ENCODE data around the gene STAC3. TPM values are rescaled to one million over a fixed set of nuclear protein-coding genes. Genes with fewer than 3 reads are reported as not detected.

The STAC3 gene
- total RNA-seq, 1 donor from 2014 or later: 3.3 TPM

- H3K9me3 Mint-ChIP-seq (ENCODE audit: unreplicated experiment): no peaks in the 10 kb centered on the region
- DNase-seq (ENCODE audit: low spot score): peak; percentile 91
- H3K4me1 Mint-ChIP-seq (ENCODE audit: unreplicated experiment): peaks cover 30% of the 10 kb centered on the region
- H3K27me3 Mint-ChIP-seq (ENCODE audit: unreplicated experiment): peaks cover 22% of the 10 kb centered on the region
- no peak for TF ChIP-seq CTCF (IDR thresholded peaks at IDR 0.05; ENCODE audit: unreplicated experiment)
- peaks cover 17% of the 10 kb centered on the region for H3K36me3 Mint-ChIP-seq (ENCODE audit: low read depth, unreplicated experiment)
- H3K27ac Mint-ChIP-seq (ENCODE audit: unreplicated experiment): peak within 1 kb of the TSS; percentile 89
- H3K4me3 Mint-ChIP-seq (ENCODE audit: unreplicated experiment): peak within 1 kb of the TSS; percentile 96
Measured at GRCh38 chr12:57229634-57230380, 21.2 kb downstream of the STAC3 start, which contains the start of gene SHMT2. SHMT2 (plus strand) TSS chr12:57229711; CDS start chr12:57229779, 68 bp downstream.

GRCh38 chr12:57229046-57229633 lies 21.8 kb downstream of the STAC3 start:
- Mint-ChIP-seq H3K27me3 (ENCODE audit: unreplicated experiment) (peaks cover 23% of the 10 kb centered on the region), H3K27ac (ENCODE audit: unreplicated experiment) (peak overlapping the region; percentile 3), H3K4me3 (ENCODE audit: unreplicated experiment) (peak overlapping the region; percentile 96), H3K36me3 (ENCODE audit: low read depth, unreplicated experiment) (peaks cover 11% of the 10 kb centered on the region), H3K9me3 (ENCODE audit: unreplicated experiment) (no peaks in the 10 kb centered on the region), H3K4me1 (ENCODE audit: unreplicated experiment) (peaks cover 30% of the 10 kb centered on the region)
- TF ChIP-seq CTCF (IDR thresholded peaks at IDR 0.05; ENCODE audit: unreplicated experiment): no peak
- no peak for DNase-seq (ENCODE audit: low spot score)

- Mint-ChIP-seq H3K36me3 (ENCODE audit: low read depth, unreplicated experiment) (no peaks in the 10 kb centered on the region), H3K4me3 (ENCODE audit: unreplicated experiment) (peak overlapping the region; percentile 70), H3K4me1 (ENCODE audit: unreplicated experiment) (peaks cover 30% of the 10 kb centered on the region), H3K9me3 (ENCODE audit: unreplicated experiment) (no peaks in the 10 kb centered on the region), H3K27ac (ENCODE audit: unreplicated experiment) (peak overlapping the region; percentile 42), H3K27me3 (ENCODE audit: unreplicated experiment) (peaks cover 32% of the 10 kb centered on the region)
- TF ChIP-seq CTCF (IDR thresholded peaks at IDR 0.05; ENCODE audit: unreplicated experiment): no peak
- DNase-seq (ENCODE audit: low spot score): no peak
Measured at GRCh38 chr12:57227315-57228115, 23.5 kb downstream of the STAC3 start.

- H3K36me3 Mint-ChIP-seq (ENCODE audit: low read depth, unreplicated experiment): no peaks in the 10 kb centered on the region
- H3K27ac Mint-ChIP-seq (ENCODE audit: unreplicated experiment): peak overlapping the region; percentile 42
- DNase-seq (ENCODE audit: low spot score): no peak
- H3K4me3 Mint-ChIP-seq (ENCODE audit: unreplicated experiment): peak overlapping the region; percentile 70
- peaks cover 30% of the 10 kb centered on the region for H3K4me1 Mint-ChIP-seq (ENCODE audit: unreplicated experiment)
- no peak for TF ChIP-seq CTCF (IDR thresholded peaks at IDR 0.05; ENCODE audit: unreplicated experiment)
- no peaks in the 10 kb centered on the region for H3K9me3 Mint-ChIP-seq (ENCODE audit: unreplicated experiment)
- peaks cover 33% of the 10 kb centered on the region for H3K27me3 Mint-ChIP-seq (ENCODE audit: unreplicated experiment)
Measured at GRCh38 chr12:57226588-57227314, 24.2 kb downstream of the STAC3 start.
